HG03066 (cell line): ENCODE measurements around the gene NRXN3.

Experiments
- ATAC-seq: cut with Tn5 transposase; IDR thresholded peaks from one replicate; pipeline ENCODE4 v1.9.1; 2021; ENCODE audit warnings: low read depth; ENCODE audit not compliant: unreplicated experiment

NRXN3 gene

DNA sequence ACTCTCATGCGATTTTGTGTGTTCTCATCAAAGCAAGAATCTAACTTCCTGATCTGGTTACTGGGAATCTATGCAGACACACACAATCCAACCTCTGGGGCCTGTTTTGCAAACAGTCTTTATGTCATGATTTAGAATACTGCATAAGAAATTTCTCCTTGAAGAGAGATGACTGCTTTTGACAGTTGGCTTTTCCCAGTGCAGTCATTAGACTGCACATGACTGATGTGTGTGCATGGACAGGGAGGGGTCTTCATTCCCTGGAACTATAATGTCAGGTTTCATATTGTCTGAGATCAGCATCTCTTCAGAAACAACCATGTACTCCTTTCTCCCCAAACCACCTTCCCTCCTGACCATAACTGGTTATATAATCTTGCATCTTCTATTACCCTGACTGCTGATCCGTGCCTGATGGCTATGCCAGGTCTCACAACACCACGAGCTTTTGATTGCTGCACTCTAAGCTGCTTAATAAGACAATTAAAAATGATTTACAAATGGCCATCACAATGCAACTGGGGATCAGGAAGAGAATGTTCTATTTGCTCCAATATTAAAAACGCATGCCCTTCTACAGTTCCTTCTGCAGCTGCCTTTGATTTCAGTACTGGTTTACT lies 995.4 kb downstream of the NRXN3 start:
- ATAC-seq = no peak

DNA sequence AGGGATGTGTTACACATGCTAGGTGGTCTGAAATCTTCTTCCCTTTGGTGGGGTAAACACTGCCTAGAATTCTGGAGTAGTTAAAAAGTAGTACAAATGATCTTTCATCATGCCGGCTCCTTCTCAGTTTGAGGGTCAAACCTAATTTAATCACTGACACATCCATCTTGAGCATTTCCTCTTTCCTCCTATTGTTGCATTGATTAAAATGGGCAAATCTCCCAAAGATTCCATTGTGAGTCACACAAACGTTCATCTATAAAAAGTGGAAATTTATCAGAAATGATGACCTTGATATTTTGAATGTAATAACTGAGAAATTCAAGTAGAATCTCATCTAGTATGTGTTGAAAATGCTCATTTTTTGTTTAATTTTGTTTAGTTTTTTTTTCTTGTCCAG lies 996.0 kb downstream of the NRXN3 start:
- no peak for ATAC-seq

DNA sequence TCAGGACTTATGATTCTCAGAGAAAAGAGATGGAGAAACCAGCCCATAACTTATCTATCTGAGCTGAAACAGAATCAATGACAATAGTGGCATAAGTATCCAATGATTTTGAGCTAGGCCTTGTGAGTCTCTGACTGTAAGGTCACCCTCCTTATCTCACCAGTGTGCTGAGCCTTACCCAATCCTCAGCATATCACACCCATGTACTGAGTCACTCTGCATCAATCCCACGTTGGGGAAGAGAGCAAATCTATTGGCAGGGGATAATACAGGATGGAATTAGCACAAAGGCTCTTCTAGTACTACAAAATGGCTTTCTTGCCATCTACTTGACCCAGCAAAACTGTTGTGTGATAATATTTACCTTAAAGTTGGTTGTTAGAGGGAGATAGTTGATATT lies 997.8 kb downstream of the NRXN3 start:
- ATAC-seq = no peak

DNA sequence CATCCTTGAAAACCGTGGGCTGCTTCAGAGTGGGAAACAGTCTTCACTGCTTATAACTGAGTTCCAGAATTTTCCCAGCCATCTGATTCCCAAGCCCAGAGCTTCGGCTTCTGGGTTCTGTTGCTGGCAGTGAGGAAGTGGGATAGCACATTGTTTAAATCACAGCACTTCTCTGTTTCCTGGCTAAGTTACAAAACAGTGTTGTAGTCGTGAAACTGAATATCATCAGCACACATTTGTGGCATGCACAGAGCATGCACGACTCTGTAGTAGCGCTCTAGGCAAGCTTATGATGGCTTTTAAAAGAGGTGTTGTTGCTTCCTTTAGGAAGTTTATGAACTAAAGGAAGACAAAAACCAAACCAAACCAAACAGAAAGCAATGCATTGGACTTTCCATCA lies 1005.5 kb downstream of the NRXN3 start:
- no peak for ATAC-seq

DNA sequence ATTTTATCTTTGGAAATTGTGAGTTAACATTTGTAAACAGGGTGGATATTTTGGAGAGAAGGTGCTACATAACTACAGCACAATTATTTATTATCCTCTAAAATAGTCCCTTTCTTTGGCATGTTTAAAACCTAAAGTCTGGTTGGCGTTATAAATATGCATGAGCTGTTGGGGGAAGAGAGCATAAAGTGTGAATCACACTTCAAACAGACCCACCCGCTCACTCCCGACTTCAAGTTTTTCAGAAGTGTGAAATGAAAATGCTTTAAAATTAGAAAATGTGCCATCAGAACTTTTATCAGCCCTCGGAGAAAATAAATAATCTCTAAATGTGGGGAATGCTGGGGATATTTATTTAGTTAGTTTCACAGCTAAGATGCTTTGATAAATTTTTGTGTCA lies 1006.9 kb downstream of the NRXN3 start:
- no peak for ATAC-seq

DNA sequence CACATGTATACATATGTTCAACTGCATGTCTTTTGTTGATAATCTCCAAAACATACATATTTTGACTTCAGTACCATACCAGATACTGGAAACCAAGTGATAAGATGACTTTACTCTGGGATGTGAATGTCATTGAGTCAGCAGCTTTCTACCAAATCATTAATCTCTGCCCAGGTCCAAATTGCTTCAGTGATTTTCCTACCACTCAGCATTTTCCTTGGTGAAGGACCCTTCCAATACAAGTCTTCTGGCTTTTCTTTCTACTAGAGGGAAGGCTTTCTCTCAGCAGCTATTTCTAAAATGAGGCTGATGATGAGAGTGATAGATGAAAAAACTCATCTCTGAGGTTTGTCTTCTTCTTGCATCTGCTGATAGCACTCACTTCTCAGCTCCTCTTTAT lies 1008.5 kb downstream of the NRXN3 start:
- ATAC-seq = no peak

DNA sequence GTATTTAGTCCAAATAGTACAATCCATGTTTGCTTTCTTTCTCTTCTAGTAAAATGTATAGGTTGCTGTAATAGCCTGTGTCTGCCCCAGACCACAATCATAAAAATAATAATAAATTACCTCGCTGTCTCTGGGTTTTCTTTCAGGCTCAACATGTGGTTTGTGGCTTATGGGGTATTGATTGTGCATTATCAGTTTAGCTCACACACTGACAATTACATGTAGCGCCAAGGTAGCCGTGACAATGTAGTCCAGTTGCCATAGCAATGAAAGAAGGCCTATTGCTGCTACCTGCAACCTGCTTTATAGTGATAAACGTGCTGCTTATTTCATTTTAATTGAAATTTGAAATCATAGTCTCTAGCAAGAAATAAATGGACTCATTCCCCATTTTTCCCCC lies 1009.8 kb downstream of the NRXN3 start:
- no peak for ATAC-seq

DNA sequence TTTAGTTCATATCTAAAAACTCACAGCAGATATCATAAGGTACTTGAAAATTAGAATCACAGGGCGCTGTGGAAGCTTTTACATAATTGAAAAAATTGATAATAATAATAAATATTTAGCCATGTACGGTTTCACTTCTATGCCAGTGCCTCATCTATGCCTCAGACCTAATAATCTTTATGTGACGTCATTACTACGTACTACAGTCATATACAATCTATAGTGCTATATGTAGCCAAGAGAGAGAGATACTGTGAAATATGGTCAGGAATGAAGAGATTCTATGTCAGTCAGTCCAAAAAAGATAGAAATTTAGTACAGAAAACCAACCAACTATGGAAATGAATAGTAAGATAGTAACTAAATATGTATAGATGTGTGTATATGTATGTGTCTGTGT lies 1010.5 kb downstream of the NRXN3 start:
- no peak for ATAC-seq

DNA sequence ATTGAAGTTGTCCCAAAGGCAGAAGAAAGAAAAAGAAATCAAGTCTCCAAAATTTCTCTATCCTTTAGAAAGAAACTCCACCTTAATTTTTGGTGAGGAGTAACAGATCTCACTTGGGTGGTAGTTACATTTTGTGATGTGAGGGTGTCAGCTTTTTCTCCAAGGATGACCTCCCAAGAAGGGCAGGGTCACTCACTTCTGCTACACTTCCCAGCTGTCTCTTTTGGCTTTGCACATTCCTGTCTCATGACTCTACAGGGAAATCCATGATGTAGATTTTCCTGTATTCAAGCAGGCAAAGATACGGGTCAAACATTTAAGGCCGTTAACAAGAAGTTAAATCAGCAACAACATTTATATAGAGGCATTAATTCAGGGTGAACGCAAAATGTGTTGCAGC lies 1016.4 kb downstream of the NRXN3 start:
- ATAC-seq = no peak

DNA sequence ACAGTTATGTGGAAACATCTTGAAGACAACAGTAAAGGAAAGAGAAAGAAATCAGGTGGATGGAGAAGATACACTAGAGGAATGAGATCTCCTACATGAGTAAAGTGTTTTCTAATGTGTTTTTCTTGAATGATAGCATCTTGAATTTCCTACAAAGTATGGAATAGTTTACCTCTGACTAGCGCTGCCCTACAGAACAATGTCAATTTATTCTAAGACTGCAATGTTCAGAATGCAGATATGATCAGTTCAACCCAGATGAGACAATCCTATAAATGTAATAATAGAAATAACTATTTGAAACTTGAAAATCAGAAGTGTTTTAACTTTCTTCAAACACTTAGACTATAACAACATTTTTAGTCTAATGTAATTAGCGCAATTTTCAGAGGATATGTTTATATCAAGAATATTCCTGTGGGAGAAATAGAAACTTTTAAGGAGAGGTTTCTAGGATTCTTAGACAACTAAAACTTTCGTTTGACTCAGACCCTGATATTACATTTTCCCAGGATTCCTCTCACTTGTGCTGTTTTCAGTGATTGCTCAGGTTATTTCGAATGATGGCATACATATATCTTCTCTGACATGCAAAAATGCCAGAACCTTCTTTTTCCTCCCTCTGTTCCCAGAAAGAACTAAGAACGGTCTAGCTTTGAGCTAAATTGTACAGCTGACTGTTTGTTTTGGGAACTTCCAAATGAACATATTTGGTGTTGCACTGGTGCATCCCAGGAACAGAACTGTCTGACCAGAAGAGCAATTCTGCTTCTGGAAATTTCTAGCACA lies 1023.7 kb downstream of the NRXN3 start:
- ATAC-seq = no peak

DNA sequence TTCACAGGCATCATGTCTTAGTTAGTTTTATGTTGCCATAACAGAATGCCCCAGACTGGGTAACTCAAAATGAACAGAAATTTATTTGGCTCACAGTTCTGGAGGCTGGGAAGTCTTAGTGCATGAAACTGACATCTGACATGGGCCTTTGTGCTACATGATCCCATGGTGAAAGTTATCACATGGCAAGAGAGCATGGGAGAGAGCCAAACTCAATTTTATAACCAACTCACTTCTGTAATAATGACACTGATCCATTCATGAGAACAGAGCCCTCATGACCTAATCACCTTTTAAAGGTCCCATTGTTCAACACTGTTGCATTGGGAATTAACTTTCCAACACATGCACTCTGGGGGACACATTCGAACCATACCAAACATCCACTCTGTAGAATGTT lies 1026.0 kb downstream of the NRXN3 start:
- ATAC-seq = no peak

DNA sequence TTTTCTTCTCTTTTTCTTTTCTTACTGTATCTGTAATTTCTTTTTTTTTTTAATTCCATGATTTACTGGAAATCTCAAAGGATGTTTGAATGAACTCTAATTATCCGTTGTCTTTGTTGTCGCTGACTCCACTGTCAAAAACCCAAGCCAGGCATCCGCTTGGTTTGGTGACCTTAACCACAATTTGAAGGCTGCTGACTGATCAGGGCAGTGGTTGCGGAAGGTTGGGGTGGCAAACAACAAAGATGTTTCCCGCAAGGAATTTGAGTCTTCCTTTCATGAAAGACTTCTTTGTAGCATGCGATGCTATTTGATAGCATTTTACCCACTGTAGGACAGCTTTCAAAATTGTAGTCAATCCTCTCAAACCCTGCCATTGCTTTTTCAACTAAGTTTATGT lies 1027.3 kb downstream of the NRXN3 start:
- no peak for ATAC-seq

DNA sequence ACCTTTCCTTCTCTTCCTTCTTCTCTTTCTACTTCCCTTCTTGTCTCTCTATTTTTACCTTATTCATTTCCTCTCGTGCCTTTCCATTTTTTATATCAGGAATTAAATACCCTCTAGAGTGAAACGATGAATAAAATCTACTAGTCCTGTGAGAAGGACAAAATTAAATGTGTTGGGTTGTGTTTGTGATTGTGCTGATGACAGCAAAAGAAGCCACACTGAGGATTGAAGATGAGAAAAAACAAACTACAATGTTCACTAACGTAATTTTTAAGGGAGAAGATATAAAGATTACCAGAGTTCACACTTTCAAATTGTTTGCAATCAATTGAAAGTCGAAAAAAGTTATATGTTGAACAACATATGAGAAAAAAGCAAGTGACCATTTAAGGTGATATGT lies 1029.0 kb downstream of the NRXN3 start:
- ATAC-seq = no peak

DNA sequence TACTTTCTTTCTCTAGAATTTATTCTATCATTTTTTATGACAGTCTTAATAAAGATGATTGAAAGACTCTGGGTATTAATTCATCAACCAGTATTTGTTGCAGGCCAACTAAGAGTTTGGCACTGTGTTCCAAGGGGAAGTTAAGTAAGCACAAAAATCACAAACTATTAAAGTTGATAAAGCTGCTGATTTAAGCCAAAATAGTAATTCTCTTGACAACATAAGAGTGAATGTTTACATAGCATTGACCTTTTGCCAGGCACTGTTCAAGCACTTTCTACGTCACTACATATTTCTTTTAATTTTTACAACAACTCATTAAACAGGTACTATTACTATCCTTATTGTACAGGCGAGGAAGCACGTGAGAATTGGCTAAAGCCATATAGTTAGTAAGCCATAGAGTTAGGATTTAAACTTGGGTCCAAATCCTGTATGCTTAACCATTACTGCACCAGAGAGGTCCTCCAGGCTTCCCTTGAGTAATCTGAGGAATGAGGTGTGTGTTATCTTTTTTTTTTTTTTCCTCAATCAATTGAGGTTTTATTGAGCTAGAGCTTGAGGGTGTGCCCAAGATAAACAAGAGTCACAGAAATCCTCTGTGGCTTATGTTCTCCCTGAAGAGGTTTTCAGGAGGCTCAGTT lies 1031.5 kb downstream of the NRXN3 start:
- no peak for ATAC-seq

DNA sequence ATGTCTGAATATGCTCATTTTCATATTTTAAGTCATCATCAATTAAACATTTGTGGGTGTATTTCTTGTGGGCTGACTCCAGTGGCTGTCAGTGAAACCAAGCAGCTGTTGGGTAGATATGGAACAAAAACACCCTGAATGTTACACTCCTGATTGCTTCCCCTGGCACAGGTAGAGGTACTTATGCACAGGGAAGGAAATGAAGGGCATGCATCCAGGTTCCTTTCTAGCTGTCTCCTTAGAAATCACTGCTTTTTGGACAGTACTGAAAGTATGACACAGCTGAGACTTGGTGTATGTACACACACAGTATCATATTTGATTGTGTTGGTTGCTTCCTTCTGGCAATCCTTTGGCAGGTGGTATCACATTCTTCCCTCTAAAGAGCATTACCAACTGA lies 1034.4 kb downstream of the NRXN3 start:
- no peak for ATAC-seq

DNA sequence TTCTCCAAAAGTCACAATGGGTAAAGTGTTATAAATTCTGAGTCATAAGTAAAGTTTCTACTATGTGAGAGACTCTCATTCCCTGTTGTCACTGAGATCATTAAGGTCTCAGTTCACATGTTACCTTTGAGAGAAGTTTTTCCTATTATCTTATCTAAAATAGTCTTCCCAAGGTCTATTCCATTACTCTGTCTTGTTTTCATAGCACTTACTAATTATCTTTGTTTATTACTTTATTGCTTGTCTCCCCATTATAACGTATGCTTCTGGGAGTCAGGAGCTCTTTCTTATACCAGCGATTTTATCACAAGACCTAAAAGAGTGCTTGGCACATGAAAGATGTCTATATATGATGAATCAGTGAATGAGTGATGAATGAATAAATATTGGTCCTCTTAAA lies 1039.2 kb downstream of the NRXN3 start:
- ATAC-seq = no peak

DNA sequence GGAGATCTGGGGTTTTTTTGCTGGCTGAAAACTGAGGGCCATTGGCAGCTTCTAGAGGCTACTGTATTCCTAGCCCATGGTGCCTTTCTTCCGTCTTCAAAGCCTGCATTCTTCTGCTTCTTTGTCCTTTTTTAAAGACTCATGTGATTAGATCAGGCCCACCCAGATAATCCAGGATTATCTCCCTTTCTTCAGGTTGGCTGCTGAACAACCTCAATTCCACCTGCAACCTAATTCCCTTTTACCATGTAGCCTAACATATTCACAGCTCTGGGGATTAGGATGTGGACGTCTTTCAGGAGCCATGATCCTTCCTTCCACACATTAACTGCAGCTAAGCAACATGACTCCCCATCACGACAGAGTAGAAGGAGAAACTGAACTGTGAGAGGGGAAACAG lies 1055.6 kb downstream of the NRXN3 start:
- ATAC-seq = no peak

DNA sequence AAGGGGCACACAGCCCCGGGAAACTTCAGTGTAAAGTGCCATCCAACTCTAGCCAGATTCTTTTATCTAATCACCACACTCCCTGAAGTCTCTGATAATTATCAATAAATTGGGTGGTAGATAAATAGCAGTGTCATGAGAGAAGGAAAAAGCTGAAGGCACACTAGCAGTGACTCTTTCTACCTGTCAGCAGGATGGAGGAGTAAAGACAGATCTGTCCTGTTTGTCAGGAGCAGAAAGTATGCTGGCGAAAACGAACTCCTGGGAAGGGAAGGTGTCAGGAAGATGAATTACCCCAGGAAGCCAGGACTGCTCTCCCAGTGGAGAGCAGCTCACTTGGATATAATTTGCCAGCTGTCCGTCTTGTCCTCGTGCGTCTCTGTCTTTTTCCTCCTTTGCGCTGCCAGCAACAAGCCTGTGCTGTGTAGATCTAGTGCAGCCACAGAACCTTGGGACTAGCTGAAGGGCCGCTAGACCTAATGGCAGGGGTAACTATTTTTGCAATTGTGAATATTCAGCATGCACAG lies 1059.3 kb downstream of the NRXN3 start:
- no peak for ATAC-seq

DNA sequence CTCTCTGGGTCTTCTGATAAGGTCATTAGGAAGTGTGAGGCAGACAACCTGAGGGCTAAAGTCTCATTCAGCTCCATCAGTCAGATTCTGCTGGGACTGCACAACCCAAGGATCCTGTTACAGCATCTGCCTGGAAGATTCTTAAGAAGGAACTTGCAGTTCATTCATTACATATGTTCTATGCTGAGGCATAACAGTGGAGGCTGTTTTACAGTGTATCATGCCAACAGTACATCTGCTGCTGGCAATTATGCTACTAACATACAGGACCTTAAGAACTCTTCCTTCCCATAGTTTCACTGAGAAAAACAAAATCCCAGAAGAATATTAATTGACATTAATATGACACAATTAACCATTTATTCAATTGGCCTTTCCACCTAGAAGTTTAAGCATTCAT lies 1072.5 kb downstream of the NRXN3 start:
- no peak for ATAC-seq

DNA sequence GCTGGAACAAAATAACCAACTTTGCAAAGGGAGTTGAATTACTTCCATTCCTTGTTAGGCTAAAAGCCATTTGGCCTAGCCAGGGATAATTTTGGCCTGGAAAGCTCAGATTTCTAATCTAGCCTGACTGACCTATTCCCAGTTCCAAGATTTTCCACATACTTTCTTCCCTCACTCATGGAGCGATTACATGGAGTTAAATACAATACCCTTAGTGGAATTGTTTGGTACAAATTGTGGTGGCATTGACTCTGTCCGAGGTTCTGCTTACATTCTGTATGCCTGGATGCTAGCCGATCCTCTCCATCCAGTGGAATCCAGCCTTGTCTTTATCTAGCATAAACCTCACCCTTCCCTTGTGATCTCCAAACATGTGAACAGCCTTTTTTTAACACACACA lies 1076.0 kb downstream of the NRXN3 start:
- ATAC-seq = no peak

DNA sequence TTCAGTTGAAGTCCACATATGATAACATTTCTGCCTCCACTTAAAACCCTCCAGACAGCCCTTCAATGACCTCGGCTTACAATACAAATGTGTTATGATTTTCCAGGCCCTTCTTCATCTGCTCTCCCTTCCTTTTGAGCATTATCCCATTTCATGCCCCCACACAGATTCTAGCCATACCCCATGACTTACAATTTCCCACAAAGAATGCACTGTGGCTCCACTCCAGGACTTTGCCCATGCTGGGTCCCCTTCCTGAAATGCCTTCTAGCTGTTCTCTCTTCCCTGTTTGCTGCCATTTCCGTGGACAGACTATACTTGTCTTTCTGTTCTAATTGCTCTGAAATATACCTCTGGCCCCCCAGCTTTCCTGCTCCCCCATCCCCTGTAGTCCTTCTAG lies 1078.0 kb downstream of the NRXN3 start:
- ATAC-seq = no peak

DNA sequence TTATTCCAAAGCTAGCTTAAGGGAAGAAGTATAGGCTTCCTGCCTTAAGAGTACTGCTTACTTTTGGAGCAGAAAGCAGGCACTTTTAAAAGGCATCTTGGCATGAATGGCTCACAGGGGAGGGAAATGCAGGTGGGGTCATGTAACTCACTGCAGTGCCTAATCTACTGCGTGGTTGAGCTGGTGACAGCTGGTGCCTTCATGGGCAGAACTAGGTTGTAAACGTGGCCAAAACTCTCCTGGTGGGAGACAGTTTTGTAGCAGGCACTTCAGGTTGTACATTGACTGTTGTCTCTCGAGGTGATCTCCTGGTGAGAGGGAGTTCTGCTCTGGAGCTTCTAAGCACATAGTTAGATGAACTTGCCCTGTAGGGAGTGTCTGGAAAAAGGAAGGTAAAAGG lies 1078.6 kb downstream of the NRXN3 start:
- no peak for ATAC-seq
